HG02981 (cell line): Measurements from ENCODE around the gene ALG11.
"Not testable (repeated sequence)": the region's sequence is repeated elsewhere in the genome, so short reads cannot be mapped to it uniquely, and the experiment has no call there.

ENCODE experiments used
- ATAC-seq: cut with Tn5 transposase; IDR thresholded peaks from one replicate; pipeline ENCODE4 v1.9.1; 2021; ENCODE audit warnings: mild to moderate bottlenecking, moderate library complexity; ENCODE audit not compliant: unreplicated experiment

Gene ALG11

DNA sequence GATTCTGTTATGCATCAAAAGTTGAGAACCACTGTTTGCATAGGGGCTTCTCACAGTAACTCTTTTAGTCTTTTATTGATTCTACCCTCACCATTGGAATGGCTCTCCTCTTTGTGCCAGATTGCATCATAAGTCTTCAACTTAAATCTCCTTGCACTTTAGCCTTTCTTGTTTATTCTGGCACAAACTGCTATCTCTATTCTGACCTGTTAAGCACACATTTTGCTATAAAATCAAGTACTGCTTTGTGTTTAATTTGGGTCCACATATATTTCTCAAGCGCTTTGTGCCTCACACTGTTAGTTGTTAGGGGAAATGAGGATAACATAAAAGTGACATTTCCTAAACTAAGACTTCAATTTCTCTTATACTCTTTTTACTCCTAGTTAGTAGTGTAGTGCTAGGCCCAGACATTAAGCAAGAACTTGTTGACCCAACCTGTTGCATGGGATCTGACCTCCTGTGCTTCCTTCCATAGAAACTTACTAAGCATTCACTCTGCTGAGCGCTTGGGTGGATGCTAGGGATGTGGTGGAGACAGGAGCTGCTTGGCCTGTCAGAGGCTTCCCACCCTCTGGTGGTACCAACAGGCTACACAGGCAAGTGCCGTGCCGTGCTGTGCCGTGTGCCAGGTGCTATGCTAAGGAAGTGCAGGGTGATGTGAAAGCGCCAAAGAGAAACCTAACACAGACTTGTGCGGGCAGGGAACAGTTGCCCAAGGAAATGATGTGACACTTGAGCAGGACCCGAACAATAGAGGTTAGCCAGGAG is 13.5 kb downstream of the ALG11 start:
- no peak for ATAC-seq

DNA sequence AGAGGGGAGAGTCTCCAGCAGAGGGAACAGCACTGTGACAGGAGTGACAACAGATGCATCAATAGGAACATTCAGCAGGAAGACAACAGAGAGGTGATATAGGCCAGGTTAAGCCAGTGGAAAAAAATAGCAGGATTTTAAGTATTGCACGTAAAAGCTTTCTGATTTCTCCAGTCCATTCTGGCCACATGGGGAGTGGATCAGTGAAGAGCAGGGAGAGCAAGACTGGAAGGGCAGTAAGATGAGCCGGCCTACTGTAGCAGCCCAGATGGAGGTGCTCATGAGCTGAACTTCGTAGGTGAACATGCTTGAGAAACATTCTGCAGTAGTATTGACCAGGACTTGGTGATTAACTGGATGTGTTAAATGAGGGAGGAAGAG is 14.0 kb downstream of the ALG11 start:
- ATAC-seq, result no peak

- ATAC-seq, result no peak
Measured at GRCh38 chr13:52027832-52028231, 15.6 kb downstream of the ALG11 start.

- no peak for ATAC-seq
Measured at GRCh38 chr13:52029569-52029968, 17.4 kb downstream of the ALG11 start.

GRCh38 chr13:52030401-52030800 is 18.2 kb downstream of the ALG11 start:
- not testable (repeated sequence) for ATAC-seq

DNA sequence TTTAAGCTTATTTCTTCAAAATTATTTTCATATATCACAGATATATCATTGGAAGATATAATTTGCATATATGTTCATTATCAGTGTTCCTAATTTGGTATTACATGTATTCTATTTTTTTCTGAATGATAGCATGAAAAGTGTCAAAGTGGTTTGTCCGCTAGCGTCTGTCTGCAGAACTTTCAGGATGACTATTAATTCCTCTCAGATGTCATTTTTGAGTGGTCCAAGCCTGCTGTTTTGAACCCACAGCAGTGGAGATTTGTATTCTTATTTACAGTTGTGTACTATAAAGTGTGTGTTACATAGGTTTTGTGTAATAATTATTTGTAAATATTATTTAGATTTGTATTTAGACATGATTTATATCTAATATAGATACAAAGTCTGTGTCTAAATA is 20.8 kb downstream of the ALG11 start:
- no peak for ATAC-seq

DNA sequence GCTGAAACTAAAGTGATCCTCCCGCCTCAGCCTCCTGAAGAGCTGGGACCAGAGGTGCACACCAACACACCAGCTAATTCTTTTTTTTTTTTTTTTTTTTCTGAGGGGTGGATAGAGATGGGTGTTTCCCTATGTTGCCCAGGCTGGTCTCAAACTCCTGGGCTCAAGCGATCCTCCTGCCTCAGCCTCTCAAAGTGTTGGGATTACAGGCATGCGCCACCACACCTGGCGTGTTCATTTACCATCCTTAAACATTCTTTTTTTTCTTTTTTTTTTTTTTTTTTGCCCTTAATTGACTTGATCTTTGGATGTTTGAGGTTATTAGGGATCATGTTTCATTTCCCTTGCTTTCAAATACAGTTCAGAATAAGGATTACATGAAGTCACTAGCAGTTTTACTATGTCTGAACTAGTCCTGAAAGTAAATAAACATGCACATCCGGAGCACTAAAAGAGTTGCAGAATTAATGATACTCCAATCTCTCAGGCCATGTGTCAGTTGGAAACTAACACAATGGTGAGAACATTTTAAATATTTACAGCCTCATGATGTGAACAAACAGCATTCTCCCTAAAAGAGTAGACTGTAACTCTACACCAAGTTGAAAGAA is 22.5 kb downstream of the ALG11 start:
- no peak for ATAC-seq

DNA sequence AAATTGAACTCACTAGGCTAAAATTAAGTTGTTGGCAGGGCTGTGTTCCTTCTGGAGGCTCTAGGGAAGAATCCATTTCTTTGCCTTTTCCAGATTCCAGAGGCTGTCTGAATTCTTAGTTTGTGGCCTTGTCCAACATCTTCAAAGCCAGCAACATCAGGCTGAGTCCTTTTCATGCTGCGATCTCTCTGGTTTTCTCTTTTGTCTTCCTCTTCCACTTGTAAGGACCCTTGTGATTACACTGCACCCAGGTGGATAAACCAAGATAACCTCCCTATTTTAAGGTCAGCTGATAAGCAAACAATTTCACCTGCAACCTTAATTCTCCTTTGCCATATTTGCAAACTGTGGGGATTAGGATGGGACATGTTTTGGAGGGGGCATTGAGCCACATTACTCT is 23.8 kb downstream of the ALG11 start:
- ATAC-seq, result no peak

GRCh38 chr13:52043675-52044074 is 31.5 kb downstream of the ALG11 start:
- ATAC-seq, result no peak

GRCh38 chr13:52047463-52047862 is 35.3 kb downstream of the ALG11 start:
- no peak for ATAC-seq

GRCh38 chr13:52048516-52048915 is 36.3 kb downstream of the ALG11 start:
- ATAC-seq, result no peak

DNA sequence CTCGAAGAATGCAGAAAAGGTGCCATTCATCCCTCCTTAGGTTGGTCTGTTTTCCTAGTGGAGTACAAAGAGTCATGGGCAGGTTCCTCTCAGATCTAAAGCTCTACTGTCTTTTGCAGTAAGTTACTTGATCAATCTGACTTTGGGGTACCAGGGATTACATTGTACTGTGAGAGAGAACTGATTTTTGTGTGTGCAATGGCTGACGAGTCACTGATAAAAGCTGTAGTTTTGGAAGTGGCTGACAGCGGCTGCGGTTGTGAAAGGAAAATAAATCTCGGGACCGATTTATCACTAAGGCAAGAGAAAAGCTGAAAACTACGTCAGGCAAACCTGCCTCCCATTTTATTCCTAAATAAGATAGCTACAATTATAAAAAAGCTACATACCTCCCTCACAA is 39.2 kb downstream of the ALG11 start:
- no peak for ATAC-seq

DNA sequence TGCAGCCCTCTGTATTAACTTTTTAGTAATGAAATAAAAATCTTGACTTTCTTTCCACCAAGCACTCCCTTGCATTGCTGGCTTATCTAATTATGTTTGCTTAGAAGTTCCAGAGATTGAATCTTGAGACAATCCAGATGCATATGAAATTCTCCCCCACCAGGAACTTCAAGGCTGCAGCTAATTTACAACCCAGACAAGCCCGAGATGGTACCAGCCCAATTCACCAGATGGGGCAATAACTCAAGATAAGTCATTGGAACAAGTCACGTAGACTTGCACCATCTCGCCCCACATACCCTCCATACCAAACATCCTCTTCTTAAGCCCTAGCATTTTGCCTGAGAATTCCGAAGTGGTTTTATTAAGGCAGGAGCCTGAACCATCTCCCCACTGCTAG is 41.3 kb downstream of the ALG11 start:
- no peak for ATAC-seq

- not testable (repeated sequence) for ATAC-seq
Measured at GRCh38 chr13:52061064-52061463, 48.9 kb downstream of the ALG11 start.

DNA sequence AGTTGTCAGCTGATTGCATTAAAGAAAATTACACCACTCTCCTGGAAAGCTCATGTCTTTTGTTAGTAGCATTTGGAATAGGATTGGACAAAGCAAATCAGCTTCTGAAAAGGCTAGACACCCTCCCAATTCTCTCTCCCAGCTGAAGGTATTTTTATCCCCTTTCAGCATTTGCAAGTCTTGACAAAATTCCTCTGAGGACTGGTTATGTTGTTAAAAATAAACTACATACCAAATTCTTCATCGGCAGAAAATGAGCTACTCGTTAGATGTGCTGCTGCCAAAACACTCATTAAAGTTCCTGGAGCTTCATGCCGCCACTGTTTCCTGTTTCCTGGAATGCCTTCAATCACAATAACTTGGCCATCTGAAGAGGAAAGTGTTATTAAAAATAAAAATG is 49.4 kb downstream of the ALG11 start:
- ATAC-seq, result no peak

DNA sequence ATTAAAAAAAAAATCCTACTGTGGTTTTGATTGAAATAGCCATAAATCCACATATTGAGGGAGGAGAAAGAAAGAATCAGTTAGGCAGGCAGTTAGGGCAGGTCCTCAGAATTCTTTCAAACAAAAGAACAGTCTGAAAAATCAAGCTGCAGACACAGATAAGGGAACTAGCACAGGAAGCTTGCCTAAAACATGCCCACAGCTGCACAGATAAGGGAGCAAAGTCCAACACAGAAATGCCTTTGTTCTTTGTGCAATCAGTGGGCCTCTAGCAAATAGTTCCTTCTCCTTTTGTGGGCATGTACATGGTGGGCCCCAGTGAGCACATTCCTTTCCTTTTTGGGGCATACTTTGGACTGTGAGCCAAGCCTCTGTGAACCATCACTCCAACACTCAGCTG is 55.0 kb downstream of the ALG11 start:
- no peak for ATAC-seq

DNA sequence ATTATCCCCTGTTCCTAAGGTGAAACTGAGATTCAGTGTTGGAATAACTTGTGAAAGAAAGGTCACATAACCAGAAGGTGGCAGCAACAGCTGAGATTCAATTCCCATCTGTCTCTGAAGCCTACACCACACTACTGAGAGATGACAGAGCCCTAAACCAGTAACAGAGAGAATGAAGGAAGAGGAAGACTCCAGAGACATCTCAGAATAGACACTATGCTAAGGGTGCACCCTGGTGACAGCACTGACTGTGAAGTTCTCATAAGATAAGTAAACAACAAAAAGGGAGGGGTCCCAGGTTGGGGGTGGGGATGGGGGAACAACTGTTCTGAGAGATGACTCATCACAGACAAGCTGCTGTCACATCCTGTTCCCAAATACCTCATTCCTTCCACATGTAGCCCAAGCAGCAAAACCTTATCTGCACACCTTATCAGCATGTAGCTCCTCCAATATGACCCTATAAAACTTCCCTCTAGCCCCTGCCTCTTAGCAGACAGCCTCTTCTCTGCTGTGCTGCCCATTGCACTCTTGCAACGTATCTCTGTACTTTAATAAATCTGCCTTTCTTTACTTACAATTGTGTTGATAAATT is 58.8 kb downstream of the ALG11 start:
- no peak for ATAC-seq
